Fibroblast of upper back skin (primary cell): ENCODE results near the gene KCNH5.

ENCODE experiments used
- DNase-seq: peaks from one replicate; pipeline ENCODE4 v3.0.0-alpha.2; 2013

Gene KCNH5

DNA sequence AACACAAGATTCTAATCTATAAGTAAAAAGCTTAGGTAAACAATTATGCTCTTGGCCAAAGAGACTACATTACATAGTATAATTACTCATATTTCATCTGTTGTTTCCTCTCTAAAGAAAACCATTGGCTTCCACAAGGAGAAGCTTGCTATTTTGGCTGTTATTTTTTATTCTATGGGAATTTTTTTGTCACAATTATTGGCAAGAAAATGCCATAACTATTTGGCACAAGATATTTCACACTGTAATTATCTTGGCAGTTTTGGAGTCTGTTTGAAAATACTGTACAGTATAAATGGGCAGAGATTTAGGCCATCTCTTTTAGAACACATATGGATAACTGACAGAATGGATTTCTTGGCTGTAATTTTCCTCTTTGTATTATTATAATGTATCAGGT lies 51.2 kb downstream of the KCNH5 start:
- DNase-seq = no peak

DNA sequence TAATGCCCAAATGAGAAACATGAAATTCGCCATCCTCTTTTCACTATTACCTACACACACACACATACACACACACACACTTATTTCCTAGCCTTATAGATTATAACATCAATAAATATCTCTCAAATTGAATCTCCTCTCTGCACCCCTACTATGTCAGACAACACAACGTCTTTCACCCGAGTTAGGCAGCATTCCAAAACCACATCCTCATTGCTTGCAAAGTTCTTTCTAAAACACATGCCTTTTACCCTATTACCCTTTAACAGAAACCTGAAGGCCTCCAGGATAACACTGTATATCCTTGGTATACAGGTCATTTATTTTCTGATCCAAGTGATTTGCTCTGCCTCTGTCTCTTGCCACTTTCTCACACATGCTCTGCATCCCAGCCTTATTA lies 56.3 kb downstream of the KCNH5 start:
- peak; percentile 63 for DNase-seq

DNA sequence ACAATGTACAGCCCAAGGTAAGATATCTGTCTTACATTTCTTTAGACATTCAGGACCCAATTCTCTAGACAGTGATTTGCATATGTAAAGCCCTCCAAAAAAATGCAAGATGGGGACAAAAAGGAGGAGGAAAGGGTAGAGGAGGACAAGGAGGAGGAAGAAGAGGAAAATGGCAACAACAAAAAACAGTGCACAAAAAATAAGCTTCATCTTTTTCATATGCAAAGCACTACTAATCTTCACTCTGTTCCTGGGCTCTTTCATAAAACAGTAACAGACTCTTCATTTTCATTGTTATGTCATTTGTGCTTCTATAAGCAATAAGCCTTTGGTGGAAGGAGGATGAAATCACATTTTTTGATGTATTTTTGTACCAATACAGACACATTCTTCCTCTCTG lies 61.4 kb downstream of the KCNH5 start:
- no peak for DNase-seq

DNA sequence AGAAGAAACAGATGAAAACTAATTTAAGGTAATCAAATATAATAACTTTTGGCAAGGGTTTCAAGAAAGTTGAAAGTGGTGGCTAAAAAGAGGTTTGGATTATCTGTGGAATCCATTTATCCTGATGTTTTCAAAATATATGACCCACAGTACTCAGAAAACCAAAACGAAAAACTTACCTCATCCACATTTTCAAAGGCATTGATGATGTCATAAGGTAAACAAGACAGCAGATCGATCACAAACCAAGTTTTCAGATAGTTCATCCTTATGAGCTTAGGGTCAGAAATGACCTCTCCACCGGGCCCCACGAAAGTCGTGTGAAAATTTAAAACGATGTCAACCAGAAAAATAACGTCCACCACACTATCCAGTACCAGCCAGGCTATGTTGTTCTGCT lies 64.6 kb downstream of the KCNH5 start:
- DNase-seq = no peak

GRCh38 chr14:62957562-62957961 lies 87.7 kb downstream of the KCNH5 start:
- DNase-seq = peak; percentile 98

DNA sequence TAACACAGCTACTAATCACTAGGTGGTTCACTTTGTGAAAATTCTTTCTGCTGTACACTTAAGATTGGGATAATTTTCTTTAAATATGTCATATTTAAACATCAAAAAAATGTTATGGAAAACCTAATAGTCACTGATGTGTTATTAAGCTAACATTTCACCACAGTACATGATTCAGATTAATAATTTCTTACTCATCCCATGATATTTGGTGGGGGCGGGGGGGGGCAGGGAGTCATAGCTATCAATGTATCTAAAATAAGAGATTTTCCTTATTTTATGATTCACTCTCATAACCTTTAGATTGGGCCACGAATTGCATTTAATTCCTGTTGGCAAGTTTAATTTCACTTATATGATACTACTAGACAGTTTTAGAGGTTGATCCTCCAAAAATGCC lies 88.8 kb downstream of the KCNH5 start:
- DNase-seq = peak; percentile 64

- DNase-seq = no peak
Observed at GRCh38 chr14:62954165-62954564, 91.1 kb downstream of the KCNH5 start.

DNA sequence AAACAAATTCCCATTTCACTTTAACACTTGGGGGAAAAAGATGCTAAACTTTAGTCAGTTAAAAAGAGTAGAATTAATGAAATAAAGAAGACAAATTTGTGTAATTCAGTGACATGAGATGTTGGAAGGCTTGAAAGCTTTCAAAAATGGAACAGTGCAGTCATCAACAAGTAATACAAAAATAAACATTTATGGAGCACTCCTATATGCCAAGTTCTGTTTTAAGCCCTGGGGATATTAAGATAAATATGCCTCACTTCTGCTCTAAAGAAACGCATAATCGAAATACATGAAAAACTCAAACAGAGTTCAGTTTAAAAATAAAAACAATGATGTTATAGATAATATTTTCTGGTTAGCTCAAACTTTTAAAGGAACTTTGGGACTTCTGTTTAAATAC lies 93.0 kb downstream of the KCNH5 start:
- no peak for DNase-seq

DNA sequence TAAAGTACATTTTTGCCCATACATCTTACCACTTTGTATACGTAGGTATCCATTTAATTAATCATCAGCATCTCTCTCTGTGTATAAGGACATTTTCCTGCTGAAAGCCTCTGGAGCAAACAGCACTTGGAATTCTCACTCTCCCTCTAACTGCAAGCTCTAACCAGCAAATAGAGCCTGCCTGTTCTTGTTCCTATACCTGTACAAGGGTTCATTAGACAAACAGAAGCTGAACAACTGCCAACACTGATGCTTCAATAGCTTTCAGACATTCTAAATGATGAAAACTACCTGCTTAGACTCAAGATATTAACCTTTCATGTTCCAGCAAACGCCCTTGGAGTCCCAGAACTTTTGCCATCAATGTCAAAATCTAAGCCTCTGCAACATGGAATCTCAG lies 98.0 kb downstream of the KCNH5 start:
- no peak for DNase-seq

DNA sequence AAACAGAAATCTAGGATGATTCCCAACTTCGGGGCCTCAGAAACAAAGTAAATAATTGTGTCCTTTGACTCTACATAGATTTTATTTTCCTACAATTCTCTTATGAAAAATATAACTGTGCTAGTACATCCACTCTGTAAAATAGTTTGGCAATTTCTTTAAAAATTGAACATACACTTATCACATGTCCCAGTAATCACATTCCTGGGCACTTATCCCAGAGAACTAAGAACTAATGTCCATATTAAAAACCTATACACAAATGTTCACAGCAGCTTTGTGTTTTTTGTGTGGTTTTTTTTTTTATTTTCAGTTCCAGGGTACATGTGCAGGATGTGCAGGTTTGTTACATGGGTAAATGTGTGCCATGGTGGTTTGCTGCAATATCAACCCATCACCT lies 99.0 kb downstream of the KCNH5 start:
- peak; percentile 16 for DNase-seq

- peak; percentile 54 for DNase-seq
Observed at GRCh38 chr14:62943202-62943601, 102.1 kb downstream of the KCNH5 start.

GRCh38 chr14:62939970-62940369 lies 105.3 kb downstream of the KCNH5 start:
- no peak for DNase-seq

DNA sequence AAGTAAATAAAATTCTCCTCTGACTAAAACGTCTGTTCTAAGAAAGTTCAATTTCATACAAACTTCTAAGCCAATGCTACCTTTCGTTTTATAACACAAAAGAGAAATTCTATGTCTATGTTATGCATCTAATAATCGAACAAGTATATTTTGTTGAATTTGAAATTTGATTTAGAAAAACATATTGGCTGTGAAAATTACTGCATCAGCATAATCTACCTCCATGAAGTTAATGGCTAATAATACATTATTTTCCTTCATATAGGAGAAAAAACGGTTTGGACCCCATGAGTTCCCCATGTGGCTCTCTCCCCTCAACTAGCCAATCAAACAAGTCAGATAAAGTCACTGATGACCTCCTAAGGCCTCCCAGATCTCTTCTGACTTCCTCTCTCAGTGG lies 106.5 kb downstream of the KCNH5 start:
- no peak for DNase-seq

DNA sequence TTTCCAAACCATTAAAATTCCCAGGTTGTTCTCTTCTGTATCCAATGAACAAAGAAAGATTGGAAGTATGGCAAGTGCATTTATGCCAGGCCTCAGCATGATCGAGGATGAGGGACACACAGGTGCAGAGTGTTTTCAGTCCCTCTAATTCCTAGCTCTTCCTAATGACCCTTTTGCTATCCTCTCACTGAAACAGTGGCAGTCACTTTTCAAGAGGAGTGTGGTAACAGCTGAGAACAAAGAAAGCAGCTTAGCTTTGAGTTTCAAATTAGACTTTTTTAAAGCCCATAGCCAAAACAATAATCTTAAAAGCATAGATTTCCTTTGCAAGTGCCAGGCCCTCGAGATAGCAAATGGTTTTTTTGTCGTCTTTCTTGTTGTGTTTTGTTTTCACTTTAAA lies 110.8 kb downstream of the KCNH5 start:
- DNase-seq = no peak

DNA sequence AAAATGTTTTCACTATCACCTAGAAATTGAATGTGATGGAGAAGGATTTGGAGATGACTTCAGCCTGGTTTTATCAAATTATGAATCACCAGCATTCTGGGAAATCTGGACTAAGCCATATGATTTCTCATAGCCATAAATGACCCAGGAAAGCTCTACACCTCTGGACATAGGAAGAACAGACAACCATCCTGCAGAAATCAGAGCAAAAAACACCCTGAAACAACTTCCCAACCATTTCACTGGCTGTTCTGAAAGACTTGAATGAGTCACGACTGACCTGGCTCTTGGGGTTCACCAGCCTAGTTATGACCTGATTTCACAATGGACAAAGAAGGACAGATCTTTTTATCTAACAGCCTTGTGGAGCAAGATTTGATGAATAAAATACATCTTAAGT lies 123.8 kb downstream of the KCNH5 start:
- DNase-seq = no peak

DNA sequence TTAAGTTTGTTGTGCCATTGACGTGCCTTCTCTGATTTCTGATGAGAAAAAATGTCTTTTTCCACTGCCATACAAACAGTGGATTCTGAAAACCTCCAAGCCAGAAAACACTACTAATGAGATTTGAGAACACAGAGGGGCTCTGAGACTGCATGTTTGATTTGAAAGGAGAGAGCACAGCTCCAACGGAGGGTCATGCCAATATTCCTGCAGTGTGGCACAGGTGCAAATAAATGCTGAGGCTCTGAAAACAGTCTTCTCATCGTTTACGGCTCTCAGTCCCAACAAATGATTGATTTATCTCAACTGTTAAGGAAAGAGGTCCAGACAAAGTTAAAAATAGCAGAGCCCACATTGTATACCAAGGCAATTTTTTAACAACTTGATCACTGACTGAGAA lies 128.7 kb downstream of the KCNH5 start:
- no peak for DNase-seq

GRCh38 chr14:62914873-62915272 lies 130.4 kb downstream of the KCNH5 start:
- DNase-seq = no peak

GRCh38 chr14:62914025-62914424 lies 131.2 kb downstream of the KCNH5 start:
- DNase-seq = peak; percentile 46

GRCh38 chr14:62908506-62908905 lies 136.8 kb downstream of the KCNH5 start:
- DNase-seq = no peak

- no peak for DNase-seq
Observed at GRCh38 chr14:62905566-62905965, 139.7 kb downstream of the KCNH5 start.

DNA sequence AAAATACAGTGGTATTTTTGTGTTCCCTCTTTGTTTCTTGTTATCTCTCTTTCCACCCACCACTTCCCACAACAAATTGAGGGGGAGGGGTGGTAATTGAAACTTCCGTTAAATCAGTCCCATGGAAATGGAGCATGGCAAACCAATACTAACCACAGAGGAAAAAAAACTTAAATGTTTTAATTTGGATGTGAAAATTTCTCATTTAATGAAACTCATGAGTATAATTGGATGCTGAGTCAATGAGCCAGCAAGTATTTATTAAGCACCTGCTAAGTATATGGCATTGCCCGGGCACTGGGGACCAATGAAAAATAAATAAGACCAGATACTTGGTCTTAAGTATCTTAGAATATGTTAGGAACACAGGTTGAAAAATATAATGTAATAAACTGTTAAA lies 147.5 kb downstream of the KCNH5 start:
- DNase-seq = no peak

DNA sequence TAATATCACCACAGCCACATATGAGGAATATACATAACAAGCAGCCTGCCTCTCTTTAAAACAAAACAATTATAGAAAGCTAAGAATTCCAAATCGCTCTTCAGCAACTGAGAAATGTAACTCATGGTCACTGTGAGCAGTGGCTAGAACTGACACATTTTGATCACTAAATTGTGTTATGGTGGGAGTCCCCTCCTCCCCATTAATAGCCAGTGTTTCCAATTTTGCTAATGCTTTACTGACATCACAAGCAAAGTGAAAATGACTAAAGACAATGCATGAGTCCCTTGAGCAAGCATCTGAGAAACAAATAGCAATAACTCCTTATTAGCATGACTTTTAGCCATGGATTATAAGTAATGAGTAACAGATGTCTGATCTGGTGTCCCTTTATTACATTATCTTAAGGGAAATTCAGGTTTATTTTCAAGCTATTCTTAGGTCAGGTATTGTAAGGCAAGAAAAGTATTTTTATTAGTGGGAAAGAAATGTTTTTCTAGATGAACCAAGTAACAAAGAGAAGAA lies 148.3 kb downstream of the KCNH5 start:
- DNase-seq = peak; percentile 32

DNA sequence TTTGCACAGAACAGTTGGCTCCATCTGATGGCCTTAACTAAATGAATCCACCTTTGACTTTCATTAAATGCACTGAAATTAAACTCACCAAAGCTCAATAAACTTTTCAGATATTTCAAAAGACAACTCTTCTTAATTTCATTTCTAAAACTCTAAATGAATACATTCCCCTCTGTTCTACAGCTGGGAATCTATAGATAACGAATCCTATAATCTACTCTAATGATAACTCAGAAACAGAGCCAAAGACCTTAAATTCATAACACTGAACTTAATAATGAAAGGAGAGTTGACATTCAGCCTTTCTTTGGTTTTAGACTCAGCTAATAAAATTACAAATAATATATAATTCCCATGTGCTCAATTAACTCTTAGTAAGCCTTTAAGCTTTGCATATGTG lies 150.5 kb downstream of the KCNH5 start:
- no peak for DNase-seq

- DNase-seq = peak; percentile 17
Observed at GRCh38 chr14:62889364-62889763, 155.9 kb downstream of the KCNH5 start.

DNA sequence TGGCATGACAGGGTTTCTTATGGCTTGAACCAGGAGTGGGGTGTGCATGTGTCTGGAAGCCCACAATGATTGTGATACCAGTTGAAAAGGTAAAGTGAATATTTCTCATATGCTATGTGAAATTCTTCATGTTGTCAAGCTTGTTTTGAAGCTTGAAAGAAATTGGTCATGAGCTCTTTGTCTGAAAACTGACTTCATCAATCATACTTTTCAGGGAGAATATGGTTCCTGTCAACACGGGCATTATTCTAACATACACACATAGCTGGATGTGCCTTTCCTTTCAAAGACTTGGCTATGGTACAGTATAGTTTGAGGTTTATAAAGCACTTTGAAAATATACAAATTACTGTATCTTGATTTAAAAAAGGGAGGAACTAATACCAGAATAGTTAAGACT lies 158.8 kb downstream of the KCNH5 start:
- DNase-seq = no peak

- DNase-seq = no peak
Observed at GRCh38 chr14:62885451-62885850, 159.8 kb downstream of the KCNH5 start.
